Right lobe of liver (tissue), 6 donors: Measurements from ENCODE around the gene SVIL. TPM values are rescaled to one million over a fixed set of nuclear protein-coding genes. Genes with fewer than 3 reads are reported as not detected.
A peak's percentile ranks its signal among the peaks of the same experiment; 100 is the strongest.
"Not testable (repeated sequence)": the region's sequence is repeated elsewhere in the genome, so short reads cannot be mapped to it uniquely, and the experiment has no call there.

ENCODE experiments used
- ATAC-seq, 4 donors: fragments of 200-7000 bp; cut with Tn5 transposase; one replicate each; pipeline ENCODE4 v1.9.1; 2020; ENCODE audit warnings: mild to moderate bottlenecking in 4 of 4, moderate library complexity in 4 of 4
- DNase-seq, 3 donors: peaks; one replicate each; pipeline ENCODE4 v3.0.0-alpha.2; 2020
- H3K27ac ChIP-seq, 3 donors: fragments of 200-600 bp; one replicate each; pipeline ENCODE4 v1.8.0; 2022
- H3K27me3 ChIP-seq, 2 donors: fragments of 200-600 bp; one replicate each; pipeline ENCODE4 v1.8.0; 2022
- H3K36me3 ChIP-seq, 4 donors: fragments of 200-600 bp; sonication (generic) in 1 of 4; one replicate each; pipeline versions ENCODE4 v1.5.1 to v1.8.0; 2017 to 2022; ENCODE audit warnings: control low read depth in 1 of 4
- H3K4me1 ChIP-seq, 4 donors: fragments of 200-600 bp; sonication (generic) in 1 of 4; one replicate each; pipeline versions ENCODE4 v1.5.1 to v1.8.0; 2017 to 2022; ENCODE audit warnings: control low read depth in 1 of 4
- H3K4me3 ChIP-seq, 3 donors: fragments of 200-600 bp; one replicate each; pipeline ENCODE4 v1.8.0; 2022
- H3K9me3 ChIP-seq, 4 donors: fragments of 200-600 bp; sonication (generic) in 1 of 4; one replicate each; pipeline versions ENCODE4 v1.5.1 to v1.8.0; 2017 to 2022; ENCODE audit warnings: control low read depth in 1 of 4
- CTCF ChIP-seq, 4 donors: fragments of 200-600 bp in 3 of 4; fragments of 450-650 bp in 1 of 4; IDR thresholded peaks; one replicate each; pipeline versions ENCODE4 v1.5.1 to v1.8.0; 2016 to 2022; ENCODE audit warnings: antibody characterized with exemption in 4 of 4, mild to moderate bottlenecking in 2 of 4
- POLR2A ChIP-seq: fragments of 450-650 bp; IDR thresholded peaks from one replicate; pipeline ENCODE4 v1.6.1; 2017; ENCODE audit warnings: antibody characterized with exemption, mild to moderate bottlenecking
- WGBS: methylation state at CpG from one replicate; pipeline ENCODE4 v1.1.6; 2018; ENCODE audit warnings: low coverage, low lambda C conversion rate; ENCODE audit not compliant: insufficient coverage; ENCODE audit errors: missing lambda C conversion rate; 5-methylcytosine and 5-hydroxymethylcytosine counted together
- intact Hi-C, 2 donors: fragments of 100-400 bp; cut with DNase I; formaldehyde crosslinking; loops; one replicate each; pipeline versions ENCODE4 v1.11.2 to v1.14.1; 2022
- total RNA-seq, 6 experiments: library from RNA; depleted of rRNA in 2 of 6; stranded (reverse); fragments of >200 nt in 2 of 6; fragmentation: NEBNext Ultra II Directional in 3 of 6; extraction: Animal tissue kit (Norgen Biotek cat#: 25700) in 3 of 6; gene quantifications; one replicate each; pipeline versions ENCODE4 v1.1.0 to v1.2.4, GENCODE V29; 2016 to 2023
- donor health status: DM: no; HTN: yes; CAD: no.
- donor health status: DM: no; HTN: no; CAD: no.
- donor health status: DM: no; HTN: no; CAD: no.
- donor health status: DM: no; HTN: yes; CAD: no.
- donor health status: DM: no; HTN: yes; CAD: no.

Gene SVIL
- total RNA-seq, 6 experiments from 2014 or later, result 12.3 to 15.1 (median 13.6) TPM

- H3K27ac ChIP-seq, result no peak overlapping the region
- peaks cover 0 to 13% (median 2%) of the 10 kb centered on the region in 4 donors for H3K36me3 ChIP-seq
- ATAC-seq (peak; percentile 28 to 61 (median 34)), DNase-seq (no peak)
- intact Hi-C loops, result no loop called here
- H3K4me1 ChIP-seq, result no peaks in the 10 kb centered on the region
- TF ChIP-seq POLR2A, result no peak
- peak; percentile 24 to 52 (median 43) for TF ChIP-seq CTCF (IDR thresholded peaks at IDR 0.05)
- H3K27me3 ChIP-seq, result no peaks in the 10 kb centered on the region
- whole genome bisulfite sequencing, result 58% methylated on average over 7 of the region's 8 CpGs
- no peak overlapping the region for H3K4me3 ChIP-seq
- H3K9me3 ChIP-seq, result no peaks in the 10 kb centered on the region
These were observed 117.3 kb downstream of the SVIL start for GRCh38 chr10:29517352-29517923.

GRCh38 chr10:29516309-29516932, 118.3 kb downstream of the SVIL start:
- peak in 1 of 4 donors; percentile 35 for ATAC-seq
- 74% methylated on average over 7 of the region's 19 CpGs for WGBS
- intact Hi-C loops, result not testable (repeated sequence)

GRCh38 chr10:29515879-29516278, 118.9 kb downstream of the SVIL start:
- H3K27me3 ChIP-seq, H3K27ac ChIP-seq, H3K4me1 ChIP-seq, H3K4me3 ChIP-seq, intact Hi-C loops, DNase-seq, H3K9me3 ChIP-seq: not testable (repeated sequence)
- WGBS, result 75% methylated on average over 7 of the region's 12 CpGs
- ATAC-seq, result peak in 1 of 4 donors; percentile 20
- H3K36me3 ChIP-seq, result peaks cover 0 to 13% (median 2%) of the 10 kb centered on the region in 4 donors

More at GRCh38 chr10:29516309-29516932, 118.3 kb downstream of the SVIL start:
- H3K36me3 ChIP-seq, result peaks cover 0 to 13% (median 2%) of the 10 kb centered on the region in 4 donors
- not testable (repeated sequence) for H3K4me3 ChIP-seq, H3K27me3 ChIP-seq, H3K27ac ChIP-seq, H3K9me3 ChIP-seq, DNase-seq, H3K4me1 ChIP-seq

GRCh38 chr10:29515104-29515503, 119.7 kb downstream of the SVIL start:
- H3K27ac ChIP-seq, DNase-seq, H3K4me3 ChIP-seq, H3K27me3 ChIP-seq, intact Hi-C loops, H3K4me1 ChIP-seq, ATAC-seq, H3K9me3 ChIP-seq: not testable (repeated sequence)
- peaks cover 0 to 13% (median 2%) of the 10 kb centered on the region in 4 donors for H3K36me3 ChIP-seq
- WGBS, result 36% methylated on average over 2 of the region's 4 CpGs

GRCh38 chr10:29514306-29514705, 120.5 kb downstream of the SVIL start:
- intact Hi-C loops, result no loop called here
- WGBS, result 76% methylated on average over 9 of the region's 9 CpGs

More at GRCh38 chr10:29514306-29514705, 120.5 kb downstream of the SVIL start:
- Histone ChIP-seq H3K9me3 (no peaks in the 10 kb centered on the region), H3K36me3 (peaks cover 0 to 9% (median 2%) of the 10 kb centered on the region in 4 donors), H3K4me3 (no peak overlapping the region), H3K27me3 (no peaks in the 10 kb centered on the region), H3K4me1 (no peaks in the 10 kb centered on the region), H3K27ac (no peak overlapping the region)
- DNase-seq (no peak), ATAC-seq (no peak)
- no peak for TF ChIP-seq CTCF (IDR thresholded peaks at IDR 0.05)
- TF ChIP-seq POLR2A, result no peak
